HEK293 (cell line): Measurements from ENCODE around the gene SEMA4C.

Source experiments
- CTCF ChIA-PET: fragments of 350-600 bp; formaldehyde crosslinking; extraction: SDS; loops from one replicate; lab custom pipeline; 2021; ENCODE audit warnings: antibody characterized with exemption; lab: Yijun Ruan, JAX
- POLR2A ChIA-PET: fragments of 300-600 bp; formaldehyde crosslinking; extraction: SDS; loops from one replicate; lab custom pipeline; 2020; ENCODE audit warnings: antibody characterized with exemption, inconsistent platforms; lab: Yijun Ruan, JAX
- H3K27ac ChIP-seq: fragments of 200-500 bp; sonication (Bioruptor generic); 2 replicates; pipeline ENCODE4 v1.5.1; 2014; ENCODE audit warnings: low read depth, low read length, control low read depth, inconsistent platforms; ENCODE audit errors: extremely low read depth
- H3K36me3 ChIP-seq, 2 experiments: fragments of 200-500 bp in 1 of 2; sonication (Bioruptor generic) in 1 of 2; 1 replicate in 1 of 2; 2 replicates in 1 of 2; pipeline ENCODE4 v1.5.1; 2014 to 2017; ENCODE audit warnings: inconsistent platforms in 2 of 2, low read length in 2 of 2; ENCODE audit not compliant: control insufficient read depth in 2 of 2, insufficient read depth in 1 of 2
- H3K4me1 ChIP-seq: fragments of 200-500 bp; sonication (Bioruptor generic); 2 replicates; pipeline ENCODE4 v1.5.1; 2014; ENCODE audit warnings: mild to moderate bottlenecking, low read length, inconsistent platforms; ENCODE audit not compliant: control insufficient read depth, insufficient read depth
- H3K4me3 ChIP-seq: 2 replicates; pipeline ENCODE4 v1.5.1; 2011; ENCODE audit warnings: low read depth, mild to moderate bottlenecking, control low read depth, low read length, moderate library complexity
- H3K9me3 ChIP-seq: fragments of 200-500 bp; sonication (Bioruptor generic); 2 replicates; pipeline ENCODE4 v1.5.1; 2014; ENCODE audit warnings: low read depth, low read length, inconsistent platforms; ENCODE audit not compliant: control insufficient read depth, insufficient read depth
- HOXA7 ChIP-seq: sonication (generic); formaldehyde crosslinking; IDR thresholded peaks from 2 replicates; pipeline ENCODE4 v1.8.1; 2022; ENCODE audit warnings: missing genetic modification reagents, borderline replicate concordance
- INSM2 ChIP-seq: fragments of 450-650 bp; formaldehyde crosslinking; IDR thresholded peaks from 2 replicates; pipeline ENCODE4 v1.5.1; 2016; ENCODE audit warnings: missing biosample characterization, missing genetic modification characterization
- KLF8 ChIP-seq: fragments of 450-650 bp; formaldehyde crosslinking; IDR thresholded peaks from 2 replicates; pipeline ENCODE4 v1.5.1; 2016; ENCODE audit warnings: missing biosample characterization, missing genetic modification characterization
- MZF1 ChIP-seq: fragments of 450-650 bp; formaldehyde crosslinking; IDR thresholded peaks from 2 replicates; pipeline ENCODE4 v1.5.1; 2017; ENCODE audit warnings: missing biosample characterization, missing genetic modification characterization, borderline replicate concordance
- SCRT1 ChIP-seq: fragments of 450-650 bp; formaldehyde crosslinking; IDR thresholded peaks from 2 replicates; pipeline ENCODE4 v1.5.1; 2016; ENCODE audit warnings: missing biosample characterization, missing genetic modification characterization, borderline replicate concordance
- SP3 ChIP-seq: fragments of 450-650 bp; formaldehyde crosslinking; IDR thresholded peaks from 2 replicates; pipeline ENCODE4 v1.5.1; 2016; ENCODE audit warnings: missing biosample characterization, missing genetic modification characterization
- TRIM28 ChIP-seq: IDR thresholded peaks from 2 replicates; pipeline ENCODE4 v1.6.1; 2011; ENCODE audit warnings: low read length, control low read depth, borderline replicate concordance
- ZBTB49 ChIP-seq: fragments of 450-650 bp; formaldehyde crosslinking; IDR thresholded peaks from 2 replicates; pipeline ENCODE4 v1.5.1; 2016; ENCODE audit warnings: missing biosample characterization, missing genetic modification characterization, low read depth
- ZFP41 ChIP-seq: fragments of 450-650 bp; formaldehyde crosslinking; IDR thresholded peaks from 2 replicates; pipeline ENCODE4 v1.5.1; 2016; ENCODE audit warnings: missing biosample characterization, missing genetic modification characterization, borderline replicate concordance
- ZNF138 ChIP-seq: fragments of 450-650 bp; formaldehyde crosslinking; IDR thresholded peaks from 2 replicates; pipeline ENCODE4 v1.5.1; 2016; ENCODE audit warnings: missing biosample characterization, missing genetic modification characterization, borderline replicate concordance
- ZNF157 ChIP-seq: fragments of 450-650 bp; formaldehyde crosslinking; IDR thresholded peaks from 2 replicates; pipeline ENCODE4 v1.5.1; 2016; ENCODE audit warnings: missing biosample characterization, missing genetic modification characterization
- ZNF174 ChIP-seq: fragments of 450-650 bp; formaldehyde crosslinking; IDR thresholded peaks from 2 replicates; pipeline ENCODE4 v1.5.0; 2017; ENCODE audit warnings: missing biosample characterization, mild to moderate bottlenecking, missing genetic modification characterization
- ZNF362 ChIP-seq: fragments of 450-650 bp; formaldehyde crosslinking; IDR thresholded peaks from 2 replicates; pipeline ENCODE4 v1.5.1; 2016; ENCODE audit warnings: missing biosample characterization, missing genetic modification characterization
- ZNF416 ChIP-seq: fragments of 450-650 bp; formaldehyde crosslinking; IDR thresholded peaks from 2 replicates; pipeline ENCODE4 v1.5.1; 2016; ENCODE audit warnings: missing biosample characterization, missing genetic modification characterization
- ZNF561 ChIP-seq: fragments of 450-650 bp; IDR thresholded peaks from 2 replicates; pipeline ENCODE4 v1.5.1; 2018; ENCODE audit warnings: missing biosample characterization, missing genetic modification characterization, borderline replicate concordance
- ZNF580 ChIP-seq: fragments of 450-650 bp; formaldehyde crosslinking; IDR thresholded peaks from 2 replicates; pipeline ENCODE4 v1.5.1; 2016; ENCODE audit warnings: missing biosample characterization, missing genetic modification characterization
- ZNF670 ChIP-seq: fragments of 450-650 bp; formaldehyde crosslinking; IDR thresholded peaks from 2 replicates; pipeline ENCODE4 v1.5.1; 2016; ENCODE audit warnings: missing biosample characterization, missing genetic modification characterization, low read depth
- ZNF677 ChIP-seq: fragments of 450-650 bp; IDR thresholded peaks from 2 replicates; pipeline ENCODE4 v1.5.0; 2018; ENCODE audit warnings: missing biosample characterization, mild to moderate bottlenecking, missing genetic modification characterization, moderate library complexity
- ZNF837 ChIP-seq: fragments of 450-650 bp; formaldehyde crosslinking; IDR thresholded peaks from 2 replicates; pipeline ENCODE4 v1.5.1; 2016; ENCODE audit warnings: missing biosample characterization, missing genetic modification characterization
- ZNF843 ChIP-seq: fragments of 450-650 bp; formaldehyde crosslinking; IDR thresholded peaks from 2 replicates; pipeline ENCODE4 v1.5.1; 2016; ENCODE audit warnings: missing biosample characterization, missing genetic modification characterization
- ZXDB ChIP-seq: fragments of 450-650 bp; formaldehyde crosslinking; IDR thresholded peaks from 2 replicates; pipeline ENCODE4 v1.5.1; 2016; ENCODE audit warnings: missing biosample characterization, missing genetic modification characterization
- TF ChIP-seq, protein P1 (sequence below): fragments of 450-650 bp; formaldehyde crosslinking; IDR thresholded peaks from 2 replicates; pipeline ENCODE4 v1.5.1; 2016; ENCODE audit warnings: missing biosample characterization, missing genetic modification characterization

SEMA4C gene

GRCh38 chr2:96916646-96917543 is 47.0 kb upstream of the SEMA4C start:
- TF ChIP-seq TRIM28 (peak; percentile 22; the same call in 1 of the 2 replicates), ZNF561 (tag by site-specific recombination) (no peak), HOXA7 (CRISPR knock-in tag) (no peak)
- CTCF ChIA-PET = no interaction called here

DNA sequence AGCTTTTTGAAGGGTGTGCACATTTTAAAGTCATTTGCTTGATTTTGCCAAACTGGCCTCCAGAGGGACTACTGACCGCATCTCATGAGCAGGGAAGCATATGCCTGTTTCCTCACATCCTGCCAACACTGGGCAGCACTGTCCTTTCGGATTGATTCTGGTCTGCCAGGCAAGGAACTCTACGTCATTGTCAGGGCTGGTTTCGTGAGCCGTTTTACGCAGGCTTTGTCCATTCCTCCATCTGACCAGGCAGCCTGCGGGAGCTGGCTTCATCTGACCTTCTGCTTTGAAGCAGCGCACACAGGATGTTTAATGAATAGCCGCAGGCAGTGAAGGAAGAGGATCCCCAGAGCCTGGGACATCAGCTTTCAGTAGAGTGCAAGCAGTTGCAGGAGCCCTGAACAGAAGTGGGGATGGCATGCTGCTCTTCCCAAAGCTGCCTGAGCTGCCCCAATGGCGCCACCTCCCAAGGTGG is 46.3 kb upstream of the SEMA4C start:
- no peaks in the 10 kb centered on the region for H3K36me3 ChIP-seq
- TF ChIP-seq ZNF138 = no peak
- no peak for TF ChIP-seq ZNF174 (tag by site-specific recombination)
- no peak for TF ChIP-seq ZNF837 (tag by site-specific recombination)
- no peak for TF ChIP-seq ZNF677 (tag by site-specific recombination)
- no peak for TF ChIP-seq ZFP41 (tag by site-specific recombination)
- no peak for TF ChIP-seq ZNF157 (tag by site-specific recombination)
- no peak for TF ChIP-seq ZNF580 (tag by site-specific recombination)
- TF ChIP-seq MZF1 (tag by site-specific recombination) = no peak
- no peak for TF ChIP-seq ZNF362 (tag by site-specific recombination)
- TF ChIP-seq, protein P1, sequence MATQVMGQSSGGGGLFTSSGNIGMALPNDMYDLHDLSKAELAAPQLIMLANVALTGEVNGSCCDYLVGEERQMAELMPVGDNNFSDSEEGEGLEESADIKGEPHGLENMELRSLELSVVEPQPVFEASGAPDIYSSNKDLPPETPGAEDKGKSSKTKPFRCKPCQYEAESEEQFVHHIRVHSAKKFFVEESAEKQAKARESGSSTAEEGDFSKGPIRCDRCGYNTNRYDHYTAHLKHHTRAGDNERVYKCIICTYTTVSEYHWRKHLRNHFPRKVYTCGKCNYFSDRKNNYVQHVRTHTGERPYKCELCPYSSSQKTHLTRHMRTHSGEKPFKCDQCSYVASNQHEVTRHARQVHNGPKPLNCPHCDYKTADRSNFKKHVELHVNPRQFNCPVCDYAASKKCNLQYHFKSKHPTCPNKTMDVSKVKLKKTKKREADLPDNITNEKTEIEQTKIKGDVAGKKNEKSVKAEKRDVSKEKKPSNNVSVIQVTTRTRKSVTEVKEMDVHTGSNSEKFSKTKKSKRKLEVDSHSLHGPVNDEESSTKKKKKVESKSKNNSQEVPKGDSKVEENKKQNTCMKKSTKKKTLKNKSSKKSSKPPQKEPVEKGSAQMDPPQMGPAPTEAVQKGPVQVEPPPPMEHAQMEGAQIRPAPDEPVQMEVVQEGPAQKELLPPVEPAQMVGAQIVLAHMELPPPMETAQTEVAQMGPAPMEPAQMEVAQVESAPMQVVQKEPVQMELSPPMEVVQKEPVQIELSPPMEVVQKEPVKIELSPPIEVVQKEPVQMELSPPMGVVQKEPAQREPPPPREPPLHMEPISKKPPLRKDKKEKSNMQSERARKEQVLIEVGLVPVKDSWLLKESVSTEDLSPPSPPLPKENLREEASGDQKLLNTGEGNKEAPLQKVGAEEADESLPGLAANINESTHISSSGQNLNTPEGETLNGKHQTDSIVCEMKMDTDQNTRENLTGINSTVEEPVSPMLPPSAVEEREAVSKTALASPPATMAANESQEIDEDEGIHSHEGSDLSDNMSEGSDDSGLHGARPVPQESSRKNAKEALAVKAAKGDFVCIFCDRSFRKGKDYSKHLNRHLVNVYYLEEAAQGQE (tag by site-specific recombination) = no peak
- TF ChIP-seq ZNF416 (tag by site-specific recombination) = no peak
- TF ChIP-seq KLF8 (tag by site-specific recombination) = no peak
- no peak for TF ChIP-seq SCRT1
- no peak for TF ChIP-seq SP3
- no peaks in the 10 kb centered on the region for H3K4me1 ChIP-seq
- CTCF ChIA-PET = no interaction called here
- H3K27ac ChIP-seq = no peak overlapping the region
- no peaks in the 10 kb centered on the region for H3K9me3 ChIP-seq
- no peak overlapping the region for H3K4me3 ChIP-seq
- POLR2A ChIA-PET = no interaction called here

More at GRCh38 chr2:96916646-96917543, 47.0 kb upstream of the SEMA4C start:
- Histone ChIP-seq H3K27ac (no peak overlapping the region), H3K4me1 (no peaks in the 10 kb centered on the region), H3K4me3 (no peak overlapping the region), H3K9me3 (no peaks in the 10 kb centered on the region), H3K36me3 (no peaks in the 10 kb centered on the region)
- POLR2A ChIA-PET = no interaction called here

DNA sequence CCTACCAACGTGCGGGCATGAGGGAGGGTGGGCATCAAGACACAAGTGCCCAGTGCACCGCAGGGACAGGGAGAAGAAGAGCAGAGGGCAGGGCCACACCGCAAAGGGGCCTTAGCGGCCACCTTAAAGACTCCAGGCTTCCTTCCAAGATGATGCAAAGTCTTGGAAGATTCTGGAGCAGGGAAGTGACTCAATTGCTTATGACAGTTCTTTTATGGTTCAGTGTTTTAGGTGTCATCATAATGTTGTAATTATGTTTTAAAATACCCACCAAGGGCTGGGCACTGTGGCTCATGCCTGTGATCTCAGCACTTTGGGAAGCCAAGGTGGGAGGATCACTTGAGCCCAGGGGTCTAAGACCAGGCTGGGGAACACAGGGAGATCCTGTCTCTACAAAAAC is 44.5 kb upstream of the SEMA4C start:
- ChIA-PET CTCF (no interaction called here), POLR2A (no interaction called here)
- H3K9me3 ChIP-seq = no peaks in the 10 kb centered on the region
- H3K27ac ChIP-seq = no peak overlapping the region
- H3K4me1 ChIP-seq = no peaks in the 10 kb centered on the region
- H3K4me3 ChIP-seq = no peak overlapping the region
- no peaks in the 10 kb centered on the region for H3K36me3 ChIP-seq
- TF ChIP-seq ZXDB (no peak), INSM2 (tag by site-specific recombination) (no peak), ZNF670 (tag by site-specific recombination) (no peak), ZBTB49 (tag by site-specific recombination) (no peak), KLF8 (tag by site-specific recombination) (no peak), ZNF843 (tag by site-specific recombination) (no peak)
